ENCODE data around the gene DUS4L. TPM values are rescaled to one million over a fixed set of nuclear protein-coding genes. Genes with fewer than 3 reads are reported as not detected.

Gene DUS4L
- polyA plus RNA-seq, 1 donor from 2014 or later, result 5.9 TPM

GRCh38 chr7:107622429-107622828 lies 58.7 kb downstream of the DUS4L start:
- no peak overlapping the region for H3K4me3 Mint-ChIP-seq
- no peaks in the 10 kb centered on the region for H3K36me3 Mint-ChIP-seq
- H3K4me1 Mint-ChIP-seq, result no peaks in the 10 kb centered on the region
- H3K27ac Mint-ChIP-seq, result no peak overlapping the region
- no peaks in the 10 kb centered on the region for H3K9me3 Mint-ChIP-seq
- no peaks in the 10 kb centered on the region for H3K27me3 Mint-ChIP-seq

- Mint-ChIP-seq H3K27ac (no peak overlapping the region), H3K9me3 (no peaks in the 10 kb centered on the region), H3K36me3 (no peaks in the 10 kb centered on the region), H3K4me1 (peaks cover 0 to under 1% (median 0%) of the 10 kb centered on the region in 3 donors), H3K27me3 (no peaks in the 10 kb centered on the region), H3K4me3 (no peak overlapping the region)
Observed at GRCh38 chr7:107622894-107623293, 59.1 kb downstream of the DUS4L start.

DNA sequence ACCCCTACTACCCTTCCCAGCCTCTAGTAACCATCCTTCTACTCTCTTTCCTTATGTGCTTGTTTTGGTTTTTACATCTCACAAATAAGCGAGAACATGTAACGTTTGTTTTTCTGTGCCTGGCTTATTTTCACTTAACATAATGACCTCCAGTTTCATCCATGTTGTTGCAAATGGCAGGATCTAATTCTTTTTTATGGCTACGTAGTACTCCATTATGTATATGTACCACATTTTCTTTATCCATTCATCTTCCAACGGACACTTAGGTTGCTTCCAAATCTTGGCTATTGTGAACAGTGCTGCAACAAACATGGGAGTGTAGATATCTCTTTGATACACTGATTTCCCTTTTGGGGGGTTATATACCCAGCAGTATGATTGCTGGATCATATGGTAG lies 63.2 kb downstream of the DUS4L start:
- Mint-ChIP-seq H3K4me3 (no peak overlapping the region), H3K4me1 (peaks cover 10 to 17% (median 16%) of the 10 kb centered on the region in 3 donors), H3K27me3 (no peaks in the 10 kb centered on the region), H3K9me3 (no peaks in the 10 kb centered on the region), H3K36me3 (no peaks in the 10 kb centered on the region), H3K27ac (peak overlapping the region in 1 of 3 donors; percentile 80)

Other genes starting within 250 kb of the DUS4L start
- gene GPR22, start 93.9 kb upstream of the DUS4L start, polyA plus RNA-seq, result not detected
- 27.3 TPM for gene COG5, start 51 bp upstream of the DUS4L start, polyA plus RNA-seq
- 43.6 TPM for gene BCAP29, start 16.3 kb downstream of the DUS4L start, polyA plus RNA-seq
- not detected for gene SLC26A4, start 96.9 kb downstream of the DUS4L start, polyA plus RNA-seq
- 74.9 TPM for gene CBLL1, start 180.2 kb downstream of the DUS4L start, polyA plus RNA-seq
- not detected for gene SLC26A3, start 239.3 kb downstream of the DUS4L start, polyA plus RNA-seq